Cardiac fibroblast (primary cell): ENCODE results near the gene STK32C.
A peak's percentile ranks its signal among the peaks of the same experiment; 100 is the strongest.

Source experiments
- DNase-seq, 2 donors: peaks; one replicate each; pipeline versions ENCODE4 v3.0.0 to v3.0.0-alpha.2; 2010; ENCODE audit warnings: low read depth in 2 of 2
- H3K4me3 ChIP-seq, 2 donors: replicated peaks in 1 of 2; 1 replicate in 1 of 2; 2 replicates in 1 of 2; pipeline ENCODE4 v1.5.1; 2011; ENCODE audit warnings: low read depth in 2 of 2, low read length in 2 of 2, mild to moderate bottlenecking in 2 of 2, moderate library complexity in 1 of 2
- CTCF ChIP-seq: IDR thresholded peaks from one replicate; pipeline ENCODE4 v1.5.1; 2011; ENCODE audit warnings: low read depth, mild to moderate bottlenecking, low read length, inconsistent platforms

STK32C gene

GRCh38 chr10:132176623-132177500, 130.9 kb downstream of the STK32C start:
- H3K4me3 ChIP-seq, result no peak overlapping the region
- TF ChIP-seq CTCF, result no peak
- no peak for DNase-seq

- peak in 1 of 2 donors; percentile 43 for DNase-seq
- no peak for TF ChIP-seq CTCF
These were observed 131.7 kb downstream of the STK32C start for GRCh38 chr10:132175907-132176581.

GRCh38 chr10:132175408-132175807, 132.3 kb downstream of the STK32C start:
- no peak for DNase-seq
- no peak for TF ChIP-seq CTCF
- H3K4me3 ChIP-seq, result no peak overlapping the region

More at GRCh38 chr10:132175907-132176581, 131.7 kb downstream of the STK32C start:
- H3K4me3 ChIP-seq, result no peak overlapping the region

GRCh38 chr10:132174237-132174636, 133.5 kb downstream of the STK32C start:
- TF ChIP-seq CTCF, result no peak
- no peak for DNase-seq
- H3K4me3 ChIP-seq, result no peak overlapping the region

- no peak for TF ChIP-seq CTCF
- no peak overlapping the region for H3K4me3 ChIP-seq
- no peak for DNase-seq
These were observed 134.6 kb downstream of the STK32C start for GRCh38 chr10:132173185-132173584.

GRCh38 chr10:132172091-132173066, 135.4 kb downstream of the STK32C start:
- no peak for TF ChIP-seq CTCF
- no peak overlapping the region for H3K4me3 ChIP-seq
- no peak for DNase-seq
